HG03280 (cell line): Measurements from ENCODE around the gene PRKAR1B.

Experiments used
- ATAC-seq: cut with Tn5 transposase; IDR thresholded peaks from one replicate; pipeline ENCODE4 v1.9.1; 2021; ENCODE audit warnings: mild to moderate bottlenecking, moderate library complexity; ENCODE audit not compliant: unreplicated experiment

The PRKAR1B gene

DNA sequence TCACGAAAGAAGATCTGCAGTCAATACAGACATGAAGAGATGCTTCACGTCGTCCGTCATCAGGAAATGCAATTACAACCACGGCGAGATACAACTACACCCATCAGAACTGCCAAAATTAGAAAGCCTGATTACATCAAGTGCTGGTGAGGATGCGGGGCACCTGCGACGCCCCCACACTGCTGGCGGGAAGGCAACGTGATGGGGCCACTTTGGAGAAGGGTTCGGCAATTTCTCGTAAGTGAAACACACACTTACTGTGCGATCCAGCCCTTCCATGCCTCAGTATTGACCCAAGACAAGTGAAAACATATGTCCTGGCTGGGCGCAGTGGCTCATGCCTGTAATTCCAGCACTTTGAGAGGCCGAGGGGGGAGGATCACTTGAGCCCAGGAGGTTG is 181.6 kb downstream of the PRKAR1B start:
- ATAC-seq: no peak

DNA sequence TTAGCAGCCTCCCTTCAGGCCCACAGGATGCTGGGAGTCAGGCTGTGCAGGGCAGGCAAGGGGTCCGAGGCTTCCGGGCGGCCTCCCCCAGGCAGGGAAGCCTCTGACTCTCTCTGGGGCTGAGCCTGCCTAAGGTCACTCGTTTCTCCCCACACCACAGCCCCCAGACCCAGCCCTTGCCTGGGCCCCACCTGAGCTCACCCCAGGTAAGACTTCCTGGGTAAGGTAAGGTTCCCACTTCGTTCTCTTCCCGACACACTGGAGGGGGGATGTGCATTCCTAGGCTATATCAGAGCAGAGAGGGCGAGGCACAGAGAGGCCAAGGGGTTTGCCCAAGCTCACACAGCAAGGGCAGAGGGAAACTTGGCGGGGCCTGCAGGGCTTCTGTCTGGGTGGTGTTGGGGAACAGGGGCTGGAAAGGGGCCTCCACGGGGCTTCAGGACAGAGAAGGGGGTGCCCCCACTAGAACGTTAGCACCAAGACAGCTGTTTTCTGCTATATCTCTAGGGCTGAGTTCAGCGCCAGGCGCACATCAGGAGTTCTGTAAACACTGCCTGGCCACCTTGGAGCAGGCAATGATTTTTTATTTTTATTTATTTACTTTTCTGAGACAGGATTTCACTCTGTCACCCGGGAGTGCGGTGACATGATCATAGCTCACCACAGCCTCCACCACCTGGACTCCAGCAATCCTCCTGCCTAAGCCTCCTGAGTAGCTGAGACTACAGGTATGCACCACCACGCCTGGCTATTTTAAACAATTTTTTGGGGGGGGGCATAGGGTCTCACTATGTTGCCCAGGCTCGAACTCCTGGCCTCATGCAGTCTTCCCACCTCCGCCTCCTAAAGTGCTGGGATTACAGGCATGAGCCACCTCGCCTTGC is 182.5 kb downstream of the PRKAR1B start:
- ATAC-seq: no peak

DNA sequence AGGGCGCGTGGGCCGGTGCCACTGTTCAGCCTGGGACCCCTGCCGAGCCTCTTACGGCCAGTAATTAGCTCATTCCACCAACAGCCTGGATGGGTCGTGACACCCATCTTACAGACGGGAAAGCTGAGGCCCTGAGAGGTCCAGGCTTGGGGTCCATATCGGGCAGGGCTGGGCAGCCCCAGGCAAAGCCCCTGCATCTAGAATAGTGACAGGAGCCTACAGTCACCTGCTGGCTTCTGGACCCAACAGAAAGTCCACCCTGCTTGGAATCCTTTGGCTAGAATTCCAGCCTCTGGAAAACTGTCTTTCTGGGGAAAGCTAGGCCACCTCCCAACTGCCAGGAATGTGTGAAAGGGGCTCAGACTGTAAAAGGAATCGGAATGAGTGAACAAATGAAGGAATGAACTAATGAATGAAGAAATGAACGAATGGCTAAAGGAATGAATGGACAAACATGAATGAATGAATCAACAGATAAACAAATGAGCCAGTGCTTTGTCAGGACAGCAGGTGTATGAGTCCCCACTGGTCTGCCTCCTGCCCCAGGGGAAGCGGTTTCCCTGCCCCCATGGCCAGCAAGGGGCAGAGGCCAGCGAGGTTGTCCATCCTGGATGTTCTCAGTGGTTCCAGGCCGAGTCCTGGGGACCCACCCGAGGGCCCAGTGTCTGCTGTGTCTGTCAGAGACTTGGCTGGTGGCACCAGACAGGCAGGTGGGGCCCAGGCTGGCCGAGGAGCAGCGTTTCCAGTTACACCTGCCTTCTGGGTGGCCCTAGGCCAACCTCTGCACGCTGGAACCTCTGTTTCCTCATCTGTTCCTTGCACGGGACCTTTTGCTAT is 183.4 kb downstream of the PRKAR1B start:
- no peak for ATAC-seq

DNA sequence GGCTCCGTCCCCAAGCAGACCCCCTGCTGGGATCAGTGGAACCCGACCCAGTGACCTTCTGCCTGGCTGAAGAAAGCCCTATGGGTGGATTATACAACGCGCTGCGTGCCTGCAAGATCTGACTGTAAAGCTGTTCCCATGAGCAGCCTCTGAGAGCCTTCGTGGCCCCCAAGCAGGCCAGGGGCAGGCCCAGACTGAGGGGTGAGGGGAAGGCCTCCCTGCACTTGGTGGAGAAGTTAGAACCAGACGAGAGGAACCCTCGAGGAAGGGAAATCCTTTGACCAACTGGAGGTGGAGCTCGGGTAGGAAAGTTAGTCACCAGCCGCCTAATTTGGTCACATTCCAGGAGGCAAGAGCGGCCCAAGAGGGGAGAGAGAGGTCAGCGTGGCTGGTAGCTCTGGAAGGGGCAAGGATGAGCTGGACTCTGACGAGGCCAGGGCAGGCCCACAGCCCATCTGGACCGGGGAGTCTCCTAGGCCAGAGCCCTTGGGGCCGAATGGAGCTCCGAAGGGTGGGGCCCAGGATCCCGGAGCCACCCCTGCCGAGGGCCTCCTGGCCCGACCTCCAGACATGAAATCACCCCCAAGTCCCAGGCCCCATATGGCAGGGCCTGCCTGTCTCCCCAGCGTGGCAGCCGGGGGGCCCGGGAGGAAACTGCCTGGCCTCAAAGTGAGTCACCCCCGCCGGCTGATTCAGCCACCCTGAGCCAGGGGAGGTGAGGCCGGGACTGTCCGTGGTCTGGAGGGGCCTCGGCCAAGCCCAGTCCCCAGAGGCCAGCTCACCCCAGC is 184.2 kb downstream of the PRKAR1B start:
- ATAC-seq: no peak

DNA sequence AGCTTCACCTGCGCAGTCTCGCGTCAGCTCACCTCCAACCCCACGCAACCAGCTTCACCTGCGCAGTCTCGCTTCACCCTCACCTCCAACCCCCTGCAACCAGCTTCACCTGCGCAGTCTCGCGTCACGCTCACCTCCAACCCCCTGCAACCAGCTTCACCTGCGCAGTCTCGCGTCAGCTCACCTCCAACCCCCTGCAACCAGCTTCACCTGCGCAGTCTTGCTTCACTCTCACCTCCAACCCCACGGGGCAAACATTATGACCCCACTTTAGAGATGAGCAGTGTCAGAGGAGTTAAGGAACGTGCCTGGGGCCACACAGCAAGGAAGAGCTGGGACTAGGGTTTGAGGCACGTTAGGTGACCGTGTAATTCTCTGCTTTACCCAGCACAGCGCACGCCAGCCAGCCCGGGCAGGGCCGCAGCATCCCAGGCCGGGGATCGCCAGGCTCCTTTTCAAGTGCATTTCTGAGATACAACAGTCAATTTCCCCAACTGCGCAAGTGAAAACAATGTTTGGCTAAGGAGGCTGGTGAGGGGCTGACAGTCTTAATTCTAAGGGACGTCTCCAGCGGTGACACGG is 184.9 kb downstream of the PRKAR1B start:
- no peak for ATAC-seq

DNA sequence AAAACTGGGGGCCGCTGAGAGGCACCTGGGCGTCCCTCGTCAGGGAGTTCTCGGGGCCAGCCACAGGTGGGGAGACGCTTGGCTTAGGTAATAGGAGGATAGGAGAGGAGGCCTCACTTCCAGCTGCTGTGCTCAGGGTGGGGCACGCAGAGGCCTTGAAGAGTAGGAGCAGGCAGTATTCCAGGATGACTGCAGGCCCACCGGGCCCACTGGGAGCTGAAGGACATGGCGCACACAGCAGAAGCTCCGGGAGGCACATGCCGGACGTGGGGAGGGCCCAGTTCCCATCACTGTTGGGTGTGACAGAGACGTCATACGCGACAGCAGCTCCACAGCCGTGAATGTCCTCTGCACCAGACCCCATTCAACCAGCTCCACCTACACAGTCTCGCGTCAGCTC is 185.4 kb downstream of the PRKAR1B start:
- no peak for ATAC-seq

DNA sequence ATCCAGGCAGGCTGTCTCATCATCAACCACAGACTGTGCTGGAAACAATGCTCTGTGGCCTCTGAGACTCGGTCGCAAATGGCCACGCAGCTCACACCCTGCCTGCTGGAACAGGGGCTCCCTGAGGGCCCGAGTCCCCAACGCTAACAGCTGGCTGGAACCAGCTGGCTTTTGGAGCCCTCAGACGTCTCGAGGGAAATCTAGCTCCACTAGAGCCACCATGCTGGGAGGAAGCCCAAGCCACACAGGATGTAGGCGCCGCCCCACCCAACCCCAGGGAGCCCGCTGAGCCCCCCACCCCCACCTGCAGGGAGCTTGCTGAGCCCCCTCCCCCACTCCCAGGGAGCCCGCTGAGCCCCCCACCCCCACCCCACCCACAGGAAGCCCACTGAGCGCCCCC is 186.1 kb downstream of the PRKAR1B start:
- ATAC-seq: no peak

DNA sequence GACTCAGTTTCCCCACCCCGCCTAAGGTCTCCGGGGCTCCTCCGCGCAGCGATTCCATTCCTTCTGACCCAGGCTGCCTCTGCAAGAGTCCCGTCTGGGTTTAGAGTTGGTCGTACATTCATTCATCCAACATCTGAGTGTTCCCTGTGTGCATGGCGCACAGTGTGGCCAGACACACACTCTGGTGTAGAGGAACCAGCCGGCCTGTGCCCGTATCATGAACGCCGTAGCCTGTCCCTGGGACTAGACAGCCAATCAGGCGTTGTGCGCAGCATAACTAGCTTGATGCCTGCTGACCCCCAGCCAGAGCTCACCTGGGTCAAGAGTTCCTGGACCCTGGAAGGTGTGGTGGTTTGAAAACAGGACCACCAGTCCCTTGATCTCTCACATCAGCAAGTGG is 186.5 kb downstream of the PRKAR1B start:
- no peak for ATAC-seq

DNA sequence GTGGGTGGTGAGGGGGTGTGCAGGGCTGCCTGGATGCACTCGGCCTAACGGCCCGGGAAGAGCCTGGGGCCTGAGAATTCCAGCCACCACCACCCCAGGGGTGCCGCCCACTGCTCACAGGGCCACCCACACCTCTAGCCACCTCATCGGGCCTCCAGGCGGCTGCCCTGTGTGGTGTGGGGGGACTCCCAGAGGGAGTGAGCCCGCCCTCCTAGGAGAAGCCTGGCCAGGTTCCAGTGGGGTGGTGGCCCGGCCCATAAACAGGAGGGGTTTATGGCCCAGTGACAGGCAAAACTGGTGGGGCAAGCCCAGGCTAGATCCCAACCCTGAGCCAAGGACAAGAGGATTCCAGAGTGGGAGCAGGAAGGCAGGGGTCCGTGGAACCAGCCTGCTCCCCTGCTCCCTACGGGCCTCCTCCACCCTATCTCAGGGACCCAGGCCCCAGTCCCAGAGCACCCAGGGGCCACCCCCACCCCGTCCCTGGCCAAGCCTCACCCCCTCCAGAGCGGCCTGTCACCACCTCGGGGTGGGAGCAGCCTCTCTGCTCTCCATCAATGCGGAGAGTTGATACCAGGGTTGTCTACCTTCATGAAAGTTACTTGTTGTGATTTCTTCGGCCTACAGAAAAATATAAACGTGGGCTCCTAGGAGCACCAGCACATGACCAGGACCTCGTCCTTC is 187.2 kb downstream of the PRKAR1B start:
- ATAC-seq: no peak

DNA sequence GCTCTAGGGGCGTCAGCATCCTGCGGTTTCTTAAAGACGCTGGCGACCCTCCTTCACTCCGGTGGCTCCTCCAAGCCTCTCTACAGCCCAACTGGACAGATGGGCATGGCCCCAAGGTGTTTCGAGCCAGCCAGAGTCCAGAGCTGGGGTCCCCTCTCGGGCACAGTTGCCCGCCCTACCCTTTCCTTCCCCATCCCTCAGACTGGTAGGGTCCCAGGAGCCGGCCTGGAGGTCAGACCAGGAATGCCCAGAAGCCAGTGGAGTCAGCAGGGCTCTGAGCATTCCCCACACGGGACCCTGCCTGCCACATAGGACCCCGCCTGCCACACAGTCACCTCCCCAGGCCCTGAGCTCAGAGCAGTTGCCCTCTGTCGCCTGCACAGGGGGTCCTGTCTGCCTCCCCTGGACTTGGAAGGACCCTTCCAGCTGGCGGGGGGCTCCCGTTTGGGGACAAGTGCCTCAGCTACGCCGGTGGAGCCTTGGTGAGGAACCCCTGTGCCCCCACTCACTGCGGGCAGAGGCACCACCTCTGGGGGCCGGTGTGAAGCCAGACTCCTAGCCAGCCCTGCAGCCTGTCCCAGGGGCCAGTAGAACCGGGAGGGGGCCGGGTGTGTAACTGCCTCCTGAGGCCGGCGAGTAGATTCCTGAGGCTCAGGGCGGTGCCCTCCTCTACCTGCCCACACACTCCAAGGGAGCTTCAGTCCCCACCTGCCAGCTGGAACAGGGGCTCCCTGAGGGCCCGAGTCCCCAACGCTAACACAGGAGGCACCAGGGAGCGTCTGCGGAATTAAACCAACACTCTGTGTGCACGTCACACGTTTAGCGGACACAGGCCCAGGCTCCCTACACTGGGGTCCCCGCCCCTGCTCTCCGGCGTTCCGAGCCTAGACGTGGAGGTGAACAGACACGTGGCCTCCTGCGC is 188.1 kb downstream of the PRKAR1B start:
- ATAC-seq: no peak

DNA sequence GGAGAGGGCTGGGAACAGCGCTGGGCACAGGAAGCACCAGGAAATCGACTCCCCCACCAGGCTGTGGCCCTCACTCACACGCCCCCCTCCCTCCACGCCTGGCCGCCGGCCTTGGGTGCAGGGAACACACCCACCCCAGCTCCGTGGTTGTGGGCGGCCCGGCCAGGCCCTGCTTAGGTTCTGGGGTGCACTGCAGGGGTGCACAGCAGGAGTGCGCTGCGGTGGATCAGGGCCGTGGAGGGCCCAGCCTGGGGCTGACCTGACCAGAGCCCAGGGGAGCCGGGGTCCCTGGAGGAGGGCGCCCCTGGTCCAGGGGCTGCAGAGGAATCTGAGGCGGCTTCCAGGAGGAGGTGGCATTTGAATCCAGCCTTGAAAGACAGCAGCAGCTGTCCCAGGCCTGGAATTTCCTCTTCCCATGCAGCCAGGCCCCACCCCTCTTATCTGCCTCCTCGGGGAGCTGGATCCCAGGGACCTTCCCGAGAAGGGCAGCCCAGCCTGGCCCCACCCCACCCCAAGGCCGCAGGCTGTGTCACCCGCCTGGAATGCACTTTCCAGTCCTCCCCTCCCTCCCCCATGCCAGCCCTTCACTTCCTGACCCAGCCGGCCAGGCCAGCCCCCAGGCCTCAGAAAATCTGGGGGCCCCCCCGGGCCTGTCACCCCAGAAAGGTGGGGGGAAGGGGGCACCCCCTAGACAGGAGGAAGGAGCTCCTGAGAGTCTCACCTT is 189.0 kb downstream of the PRKAR1B start:
- no peak for ATAC-seq

DNA sequence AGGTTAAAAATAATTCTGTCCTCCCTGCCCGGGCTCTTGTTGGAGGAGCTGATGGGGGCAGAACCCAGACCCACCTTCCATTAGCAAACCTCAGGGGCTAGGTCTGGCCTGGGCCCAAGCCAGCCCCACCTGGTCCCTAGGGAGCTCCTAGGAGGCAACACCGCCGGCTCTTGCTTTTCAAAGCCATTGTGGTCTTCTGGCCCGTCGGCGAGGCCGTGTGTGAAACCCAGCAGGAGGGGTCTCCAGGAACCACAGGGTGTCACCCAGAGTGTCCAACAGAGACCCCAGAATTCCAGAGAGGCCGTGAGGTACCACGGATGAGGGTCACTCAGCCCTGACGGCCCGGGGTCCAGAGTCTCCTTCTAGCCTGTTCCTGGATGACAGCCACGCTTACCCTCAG is 190.8 kb downstream of the PRKAR1B start:
- ATAC-seq: no peak

DNA sequence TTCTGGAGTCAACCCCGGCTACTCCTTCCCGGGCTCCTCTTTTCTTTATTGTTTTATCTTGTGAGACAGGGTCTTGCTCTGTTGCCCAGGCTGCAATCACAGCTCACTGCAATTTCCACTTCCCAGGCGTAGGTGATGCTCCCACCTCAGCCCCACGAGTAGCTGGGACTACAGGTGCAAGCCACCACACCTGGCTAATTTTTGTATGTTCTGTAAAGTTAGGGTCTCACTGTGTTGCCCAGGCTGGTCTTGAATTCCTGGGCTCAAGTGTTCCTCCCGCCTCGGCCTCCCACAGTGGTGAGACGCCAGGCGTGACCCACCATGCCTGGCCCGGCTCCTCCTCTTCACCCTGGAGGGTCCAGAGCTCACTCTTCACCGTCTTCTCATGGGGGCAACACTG is 192.1 kb downstream of the PRKAR1B start:
- no peak for ATAC-seq

DNA sequence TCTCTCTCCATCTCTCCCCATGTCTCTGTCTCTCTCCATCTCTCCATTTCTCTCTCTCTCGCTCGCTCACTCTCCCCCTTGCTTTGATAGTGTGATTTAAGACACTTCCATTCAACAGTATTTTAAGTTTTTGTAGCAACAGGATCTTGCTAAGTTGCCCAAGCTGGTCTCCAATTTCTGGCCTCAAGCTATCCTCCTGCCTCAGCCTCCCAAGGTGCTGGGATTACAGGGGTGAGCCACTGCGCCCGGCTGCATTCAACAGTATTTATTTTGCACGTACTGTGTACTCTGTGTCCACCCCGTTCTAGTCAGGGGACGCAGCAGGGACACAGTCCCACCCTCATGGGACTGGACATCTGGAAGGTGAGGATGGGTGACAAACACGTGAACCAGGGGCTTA is 193.0 kb downstream of the PRKAR1B start:
- no peak for ATAC-seq

DNA sequence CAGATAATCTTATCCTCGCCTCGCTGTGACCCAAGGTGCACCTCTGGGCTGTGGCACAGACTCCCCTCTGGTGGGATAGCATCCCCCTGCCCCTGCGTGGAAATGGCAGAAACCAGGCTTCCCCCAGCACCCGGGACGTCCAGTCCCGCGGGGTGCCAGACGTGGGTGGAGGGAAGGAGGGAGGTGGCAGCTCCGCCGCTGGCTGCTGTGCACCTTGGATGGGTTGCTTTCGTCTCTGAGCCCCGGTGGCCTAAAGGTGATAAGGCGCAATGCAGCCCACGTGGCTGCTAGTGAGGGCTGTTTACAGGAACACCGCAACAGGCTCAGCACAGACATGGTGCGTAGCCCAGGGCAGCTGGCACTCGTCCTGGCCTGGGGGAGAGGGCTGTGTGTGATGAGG is 193.8 kb downstream of the PRKAR1B start:
- no peak for ATAC-seq

DNA sequence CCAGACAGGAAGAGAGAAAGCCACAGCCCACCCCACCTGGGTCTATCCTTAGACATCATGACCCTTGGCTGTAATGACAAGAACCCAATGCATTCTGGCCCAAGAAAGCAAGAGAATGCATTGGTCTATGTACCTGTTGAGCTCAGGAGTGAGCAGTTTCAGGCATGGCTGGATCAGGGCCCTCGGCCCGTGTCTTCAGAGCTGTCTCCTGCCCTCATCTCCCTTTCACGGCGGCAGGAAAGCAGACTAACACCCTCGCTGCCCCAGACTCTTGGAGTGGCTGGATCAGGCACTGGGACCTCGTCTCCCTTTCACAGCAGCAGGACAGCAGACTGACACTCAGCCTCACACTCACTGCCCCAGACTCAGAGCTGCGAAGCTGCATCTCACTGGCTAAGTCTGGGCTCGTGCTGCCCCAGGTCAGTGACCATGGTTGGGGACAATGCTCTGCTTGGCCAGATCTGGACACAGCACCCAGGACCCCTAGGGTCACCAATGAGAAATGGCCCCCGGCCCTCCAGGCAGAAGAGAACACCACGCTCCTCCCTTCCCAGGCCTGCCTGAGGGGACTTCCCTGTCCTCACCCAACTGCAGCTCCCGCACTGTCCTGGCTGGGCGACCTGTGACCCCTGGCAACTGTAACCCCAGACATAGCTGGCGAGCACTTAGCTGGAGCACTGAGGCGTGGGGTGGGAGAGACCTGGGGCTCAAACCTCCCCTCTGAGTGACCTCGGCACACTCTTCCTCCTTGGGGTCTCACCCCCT is 194.5 kb downstream of the PRKAR1B start:
- no peak for ATAC-seq

DNA sequence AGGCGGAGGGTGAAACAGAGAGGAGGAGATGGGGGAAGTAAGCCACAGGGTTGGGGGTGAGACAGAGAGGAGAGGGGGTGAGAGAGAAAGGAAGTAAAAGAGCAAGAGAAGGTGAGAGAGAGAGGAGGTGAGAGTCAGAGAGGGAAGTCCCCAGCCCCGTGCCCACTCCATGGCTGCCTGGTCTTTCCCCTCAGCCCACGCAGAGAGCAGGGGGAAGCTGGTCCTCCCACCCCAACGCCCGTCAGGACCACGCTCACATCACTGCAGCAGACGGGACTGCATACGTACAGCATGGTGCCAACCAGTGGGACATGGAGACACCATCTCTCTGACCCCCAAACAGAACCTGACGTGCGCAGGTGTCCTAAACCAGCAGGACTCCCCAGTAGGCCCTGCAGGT is 195.3 kb downstream of the PRKAR1B start:
- no peak for ATAC-seq

DNA sequence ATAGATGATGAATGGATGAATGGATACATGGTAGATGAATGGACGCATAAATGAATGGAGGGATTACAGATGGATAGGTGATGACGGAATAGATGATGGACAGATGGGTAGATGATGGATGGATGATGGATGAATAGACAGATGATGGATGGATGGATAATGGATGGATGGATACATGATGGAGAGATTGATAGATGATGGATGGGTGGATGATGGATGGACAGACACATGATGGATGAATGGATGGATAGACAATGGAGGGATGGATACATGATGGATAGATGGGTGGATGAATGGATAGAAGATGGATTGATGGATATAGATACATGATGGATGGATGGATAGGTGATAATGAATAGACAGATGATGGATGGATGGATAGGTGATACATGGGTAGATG is 198.6 kb downstream of the PRKAR1B start:
- no peak for ATAC-seq
